SK-N-SH (cell line): ENCODE measurements around the gene WDR82. TPM values are rescaled to one million over a fixed set of nuclear protein-coding genes. Genes with fewer than 3 reads are reported as not detected.

Source experiments
- CTCF ChIA-PET: fragments of 300-600, 350-600 bp; formaldehyde crosslinking; extraction: SDS; loops from one replicate; lab custom pipeline; 2021; lab: Yijun Ruan, JAX
- POLR2A ChIA-PET: fragments of 350-600 bp; sonication (Branson Sonifier 250); formaldehyde crosslinking; extraction: SDS; loops from one replicate; lab custom pipeline; 2020; ENCODE audit warnings: antibody characterized with exemption, inconsistent platforms; lab: Yijun Ruan, JAX
- DNase-seq: peaks from one replicate; pipeline ENCODE4 v3.0.0; 2012
- H2AFZ ChIP-seq: fragments of 200-600 bp; sonication (generic); 2 replicates; pipeline ENCODE4 v1.8.1; 2016; ENCODE audit warnings: antibody characterized with exemption, mild to moderate bottlenecking, low read depth
- H3F3A ChIP-seq: fragments of 200-600 bp; sonication (generic); replicated peaks from 2 replicates; pipeline ENCODE3; 2016; ENCODE audit warnings: antibody characterized with exemption, mild to moderate bottlenecking; ENCODE audit not compliant: insufficient read depth
- H3K27ac ChIP-seq, 2 experiments: fragments of 200-500 bp in 1 of 2; fragments of 200-600 bp in 1 of 2; sonication (Bioruptor generic) in 1 of 2; sonication (generic), shearing (Covaris generic) in 1 of 2; 2 replicates each; pipeline versions ENCODE4 v1.5.1 to v1.6.1; 2014 to 2016; ENCODE audit warnings: low read depth in 2 of 2, inconsistent platforms in 1 of 2, low read length in 1 of 2, mild to moderate bottlenecking in 1 of 2, mixed read lengths in 1 of 2
- H3K27me3 ChIP-seq: fragments of 200-600 bp; sonication (generic), shearing (Covaris generic); 2 replicates; pipeline ENCODE4 v1.6.1; 2016; ENCODE audit warnings: mixed run types; ENCODE audit not compliant: insufficient read depth
- H3K36me3 ChIP-seq, 2 experiments: fragments of 200-500 bp in 1 of 2; fragments of 200-600 bp in 1 of 2; sonication (Bioruptor generic) in 1 of 2; sonication (generic) in 1 of 2; replicated peaks in 1 of 2; 2 replicates each; pipeline versions ENCODE3 to v1.5.1; 2014 to 2016; ENCODE audit warnings: low read length in 1 of 2, mild to moderate bottlenecking in 1 of 2; ENCODE audit not compliant: insufficient read depth in 2 of 2, control insufficient read depth in 1 of 2
- H3K4me1 ChIP-seq, 2 experiments: fragments of 200-500 bp in 1 of 2; fragments of 200-600 bp in 1 of 2; sonication (Bioruptor generic) in 1 of 2; sonication (generic), shearing (Covaris generic) in 1 of 2; 2 replicates each; pipeline versions ENCODE4 v1.5.1 to v1.6.1; 2014 to 2016; ENCODE audit warnings: low read depth in 1 of 2, low read length in 1 of 2, mixed run types in 1 of 2; ENCODE audit not compliant: insufficient read depth in 2 of 2, control insufficient read depth in 1 of 2
- H3K4me2 ChIP-seq: fragments of 200-600 bp; sonication (generic), shearing (Covaris generic); 2 replicates; pipeline ENCODE4 v1.6.1; 2017; ENCODE audit warnings: mixed run types
- H3K4me3 ChIP-seq, 2 experiments: fragments of 200-500 bp in 1 of 2; fragments of 200-600 bp in 1 of 2; sonication (Bioruptor generic) in 1 of 2; sonication (generic), shearing (Covaris generic) in 1 of 2; 2 replicates each; pipeline versions ENCODE4 v1.5.1 to v1.8.1; 2014 to 2016; ENCODE audit warnings: low read depth in 2 of 2, inconsistent platforms in 1 of 2, low read length in 1 of 2, mild to moderate bottlenecking in 1 of 2, mixed read lengths in 1 of 2, moderate library complexity in 1 of 2
- H3K79me2 ChIP-seq: fragments of 200-600 bp; sonication (generic); 2 replicates; pipeline ENCODE4 v1.8.1; 2017; ENCODE audit warnings: mild to moderate bottlenecking; ENCODE audit not compliant: insufficient read depth
- H3K9ac ChIP-seq: fragments of 200-600 bp; sonication (generic); 2 replicates; pipeline ENCODE4 v1.6.1; 2017; ENCODE audit warnings: mixed run types
- H3K9me2 ChIP-seq: fragments of 200-600 bp; sonication (generic); 2 replicates; pipeline ENCODE4 v1.6.1; 2017; ENCODE audit warnings: mixed run types
- H3K9me3 ChIP-seq: fragments of 200-600 bp; sonication (generic); 2 replicates; pipeline ENCODE4 v1.6.1; 2017; ENCODE audit warnings: mixed run types, mild to moderate bottlenecking, moderate library complexity
- H4K20me1 ChIP-seq: fragments of 200-600 bp; sonication (generic); 2 replicates; pipeline ENCODE4 v1.6.1; 2017; ENCODE audit warnings: mild to moderate bottlenecking, mixed run types; ENCODE audit not compliant: insufficient read depth
- FOXJ3 ChIP-seq: sonication (generic); formaldehyde crosslinking; IDR thresholded peaks from 2 replicates; pipeline ENCODE4 v1.5.1; 2020; ENCODE audit warnings: mild to moderate bottlenecking, missing genetic modification reagents
- FOXM1 ChIP-seq: IDR thresholded peaks from 2 replicates; pipeline ENCODE4 v1.4.0; 2012; ENCODE audit warnings: low read depth, mild to moderate bottlenecking
- GATA2 ChIP-seq: sonication (generic); formaldehyde crosslinking; IDR thresholded peaks from 2 replicates; pipeline ENCODE4 v1.5.0; 2020; ENCODE audit warnings: mild to moderate bottlenecking, missing genetic modification reagents
- MXI1 ChIP-seq: IDR thresholded peaks from 2 replicates; pipeline ENCODE4 v1.6.1; 2012; ENCODE audit warnings: mild to moderate bottlenecking, low read depth, low read length, improper control_type of control experiment
- NFIC ChIP-seq: IDR thresholded peaks from 2 replicates; pipeline ENCODE4 v1.4.0; 2012; ENCODE audit warnings: borderline replicate concordance
- POLR2AphosphoS5 ChIP-seq: IDR thresholded peaks from 2 replicates; pipeline ENCODE4 v1.6.1; 2012; ENCODE audit warnings: low read depth, low read length
- RAD21 ChIP-seq: IDR thresholded peaks from 2 replicates; pipeline ENCODE4 v1.6.1; 2012; ENCODE audit warnings: mild to moderate bottlenecking, low read length
- RCOR1 ChIP-seq: fragments of 150-350 bp; IDR thresholded peaks from 2 replicates; pipeline ENCODE4 v1.6.1; 2017; ENCODE audit warnings: antibody characterized with exemption, low read length
- RFX5 ChIP-seq: IDR thresholded peaks from 2 replicates; pipeline ENCODE4 v1.6.1; 2012; ENCODE audit warnings: mild to moderate bottlenecking, improper control_type of control experiment, low read length
- SIN3A ChIP-seq: IDR thresholded peaks from 2 replicates; pipeline ENCODE4 v1.6.1; 2012; ENCODE audit warnings: low read depth, mild to moderate bottlenecking, low read length, moderate library complexity, borderline replicate concordance
- SMC3 ChIP-seq: IDR thresholded peaks from 2 replicates; pipeline ENCODE4 v1.6.1; 2012; ENCODE audit warnings: low read depth, low read length, improper control_type of control experiment
- TAF1 ChIP-seq: IDR thresholded peaks from 2 replicates; pipeline ENCODE4 v1.6.1; 2012; ENCODE audit warnings: low read depth, mild to moderate bottlenecking, low read length, moderate library complexity, borderline replicate concordance
- YY1 ChIP-seq: IDR thresholded peaks from 2 replicates; pipeline ENCODE4 v1.4.0; 2012; ENCODE audit warnings: low read depth, mild to moderate bottlenecking
- WGBS: methylation state at CpG from one replicate; pipeline ENCODE4 v1.1.6; 2017; ENCODE audit warnings: low lambda C conversion rate; 5-methylcytosine and 5-hydroxymethylcytosine counted together
- polyA plus RNA-seq, 3 experiments: library from polyadenylated mRNA; depleted of rRNA; stranded (reverse); fragments of >200 nt; gene quantifications; 2 replicates each; pipeline ENCODE4 v1.2.3, GENCODE V29; 2012
- TF ChIP-seq, protein P1 (sequence below): fragments of 150-350 bp; IDR thresholded peaks from 2 replicates; pipeline ENCODE4 v1.6.1; 2017; ENCODE audit warnings: antibody characterized with exemption, low read length, low read depth, borderline replicate concordance
- TF ChIP-seq, protein P2 (sequence below): fragments of 200-600 bp; sonication (generic); IDR thresholded peaks from 2 replicates; pipeline ENCODE4 v1.6.1; 2017; ENCODE audit warnings: antibody characterized with exemption, mild to moderate bottlenecking, moderate library complexity
- TF ChIP-seq, protein P3 (sequence below): IDR thresholded peaks from 2 replicates; pipeline ENCODE4 v1.4.0; 2012; ENCODE audit warnings: low read depth

The WDR82 gene
- polyA plus RNA-seq, 1 of the 3 experiments (the other 2 are of a cell fraction): 41.2 TPM

DNA sequence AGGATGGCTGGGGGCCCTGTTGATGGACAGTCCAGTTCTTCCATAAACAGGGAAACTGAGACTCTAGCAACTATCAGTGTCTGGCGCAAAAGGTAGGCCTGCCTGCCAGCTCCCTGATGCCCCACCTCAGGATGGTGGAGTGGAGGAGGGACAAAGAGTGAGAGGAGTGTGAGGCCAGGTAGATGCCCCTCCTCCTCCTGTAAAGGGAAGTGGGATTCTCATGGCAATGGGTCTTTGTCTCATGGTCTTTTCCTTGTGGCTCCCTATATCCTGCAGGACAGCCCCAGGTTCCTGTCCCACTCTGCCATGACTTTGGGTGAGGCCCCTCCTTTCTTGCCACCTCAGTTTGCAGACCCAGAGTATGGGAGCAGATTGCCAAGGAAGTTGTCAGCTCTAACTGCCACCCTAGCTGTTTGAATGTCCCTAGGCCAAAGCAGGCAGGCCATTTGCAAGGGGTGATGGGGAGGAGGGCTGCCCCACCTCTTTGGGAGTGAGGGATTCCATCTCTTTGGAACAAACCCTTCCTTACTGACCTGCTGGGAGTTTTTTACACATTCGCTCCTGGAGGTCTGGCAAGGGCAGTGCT is 34.8 kb upstream of the WDR82 start:
- no peaks in the 10 kb centered on the region for H3K9me3 ChIP-seq
- DNase-seq: no peak
- POLR2A ChIA-PET: no interaction called here
- 86% methylated on average over 2 of the region's 2 CpGs for WGBS
- H3K27me3 ChIP-seq: no peaks in the 10 kb centered on the region
- no peaks in the 10 kb centered on the region for H3K79me2 ChIP-seq
- TF ChIP-seq FOXJ3 (no peak), RAD21 (no peak), POLR2AphosphoS5 (no peak), YY1 (no peak), FOXM1 (no peak), SIN3A (no peak), MXI1 (no peak), NFIC (no peak), TAF1 (no peak), GATA2 (CRISPR knock-in tag) (no peak)
- TF ChIP-seq, protein P1, sequence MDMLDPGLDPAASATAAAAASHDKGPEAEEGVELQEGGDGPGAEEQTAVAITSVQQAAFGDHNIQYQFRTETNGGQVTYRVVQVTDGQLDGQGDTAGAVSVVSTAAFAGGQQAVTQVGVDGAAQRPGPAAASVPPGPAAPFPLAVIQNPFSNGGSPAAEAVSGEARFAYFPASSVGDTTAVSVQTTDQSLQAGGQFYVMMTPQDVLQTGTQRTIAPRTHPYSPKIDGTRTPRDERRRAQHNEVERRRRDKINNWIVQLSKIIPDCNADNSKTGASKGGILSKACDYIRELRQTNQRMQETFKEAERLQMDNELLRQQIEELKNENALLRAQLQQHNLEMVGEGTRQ: no peak
- TF ChIP-seq, protein P2, sequence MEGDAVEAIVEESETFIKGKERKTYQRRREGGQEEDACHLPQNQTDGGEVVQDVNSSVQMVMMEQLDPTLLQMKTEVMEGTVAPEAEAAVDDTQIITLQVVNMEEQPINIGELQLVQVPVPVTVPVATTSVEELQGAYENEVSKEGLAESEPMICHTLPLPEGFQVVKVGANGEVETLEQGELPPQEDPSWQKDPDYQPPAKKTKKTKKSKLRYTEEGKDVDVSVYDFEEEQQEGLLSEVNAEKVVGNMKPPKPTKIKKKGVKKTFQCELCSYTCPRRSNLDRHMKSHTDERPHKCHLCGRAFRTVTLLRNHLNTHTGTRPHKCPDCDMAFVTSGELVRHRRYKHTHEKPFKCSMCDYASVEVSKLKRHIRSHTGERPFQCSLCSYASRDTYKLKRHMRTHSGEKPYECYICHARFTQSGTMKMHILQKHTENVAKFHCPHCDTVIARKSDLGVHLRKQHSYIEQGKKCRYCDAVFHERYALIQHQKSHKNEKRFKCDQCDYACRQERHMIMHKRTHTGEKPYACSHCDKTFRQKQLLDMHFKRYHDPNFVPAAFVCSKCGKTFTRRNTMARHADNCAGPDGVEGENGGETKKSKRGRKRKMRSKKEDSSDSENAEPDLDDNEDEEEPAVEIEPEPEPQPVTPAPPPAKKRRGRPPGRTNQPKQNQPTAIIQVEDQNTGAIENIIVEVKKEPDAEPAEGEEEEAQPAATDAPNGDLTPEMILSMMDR: no peak
- TF ChIP-seq, protein P3, sequence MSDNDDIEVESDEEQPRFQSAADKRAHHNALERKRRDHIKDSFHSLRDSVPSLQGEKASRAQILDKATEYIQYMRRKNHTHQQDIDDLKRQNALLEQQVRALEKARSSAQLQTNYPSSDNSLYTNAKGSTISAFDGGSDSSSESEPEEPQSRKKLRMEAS: no peak
- TF ChIP-seq, all 33 proteins: peak for 0
- peak overlapping the region; percentile 61 to 85 for H3K27ac ChIP-seq
- no peaks in the 10 kb centered on the region for H4K20me1 ChIP-seq
- H3K9ac ChIP-seq: peak overlapping the region; percentile 29; the same call in 1 of the 2 replicates
- H3K36me3 ChIP-seq: no peaks in the 10 kb centered on the region
- H3K4me3 ChIP-seq: no peak overlapping the region
- CTCF ChIA-PET: interaction anchor here (1.6 to 3.2 kb wide), 3 partner anchors 26 to 93 kb away, joined by 3 to 21 read pairs (median 19); no protein-coding TSS in a partner anchor
- H3K4me1 ChIP-seq: peaks cover 24 to 88% of the 10 kb centered on the region in 2 experiments
- H3F3A ChIP-seq: no peaks in the 10 kb centered on the region
- H2AFZ ChIP-seq: peak overlapping the region; percentile 43; the same call in 1 of the 2 replicates
- no peaks in the 10 kb centered on the region for H3K9me2 ChIP-seq
- H3K4me2 ChIP-seq: peak overlapping the region; percentile 44; the same call in 1 of the 2 replicates

DNA sequence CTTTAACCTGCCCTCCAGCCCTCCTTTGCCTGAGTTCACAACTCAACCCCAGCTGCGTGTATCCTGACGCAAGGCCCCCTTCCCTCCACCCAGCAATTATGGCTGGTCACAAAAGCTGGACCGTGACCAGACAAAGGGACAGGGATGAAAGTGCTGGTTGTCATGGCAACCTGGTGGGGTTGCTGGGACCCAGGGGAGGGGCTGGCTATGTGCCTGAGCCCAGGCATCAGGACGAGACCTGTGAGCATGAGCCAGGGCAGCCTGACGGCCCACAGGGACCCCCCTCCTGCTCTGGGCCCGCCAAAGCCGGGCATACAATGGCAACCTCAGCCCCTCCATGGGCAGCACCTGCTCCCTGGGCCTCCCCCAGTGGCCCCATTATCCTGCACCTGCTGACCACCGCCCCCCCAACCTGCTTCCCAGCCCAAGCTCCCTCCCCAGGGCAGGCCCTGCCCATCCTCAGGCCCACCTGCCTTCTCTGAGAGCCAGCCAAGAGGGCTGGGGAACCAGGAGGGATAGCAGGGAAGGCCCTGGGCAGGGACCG is 33.2 kb upstream of the WDR82 start:
- no peak overlapping the region for H2AFZ ChIP-seq
- ChIA-PET POLR2A (interaction anchor here (1.0 to 1.5 kb wide), 2 partner anchors 13 to 34 kb away, joined by 3 to 7 read pairs; no protein-coding TSS in a partner anchor), CTCF (interaction anchor here (0.9 to 2.9 kb wide), 4 partner anchors 12 to 316 kb away, joined by 3 to 25 read pairs (median 12); partner anchors contain the start of gene RPL29)
- peaks cover 24 to 92% of the 10 kb centered on the region in 2 experiments for H3K4me1 ChIP-seq
- H3K27me3 ChIP-seq: no peaks in the 10 kb centered on the region
- H3K4me2 ChIP-seq: no peak overlapping the region
- TF ChIP-seq SMC3 (no peak), RFX5 (no peak; the same call in 1 of the 2 replicates), RCOR1 (peak; percentile 17; the same call in 1 of the 2 replicates)
- H3K9me3 ChIP-seq: no peaks in the 10 kb centered on the region
- H3K36me3 ChIP-seq: no peaks in the 10 kb centered on the region
- H3K79me2 ChIP-seq: no peaks in the 10 kb centered on the region
- H3K27ac ChIP-seq: peak overlapping the region in 1 of 2 experiments; percentile 97; a peak in 2 of 4 replicates
- 53% methylated on average over 6 of the region's 9 CpGs for WGBS
- H3K9me2 ChIP-seq: no peaks in the 10 kb centered on the region
- H4K20me1 ChIP-seq: no peaks in the 10 kb centered on the region
- peak; percentile 93 for DNase-seq
- no peak overlapping the region for H3K9ac ChIP-seq
- H3K4me3 ChIP-seq: no peak overlapping the region
- no peaks in the 10 kb centered on the region for H3F3A ChIP-seq
